Measurements from ENCODE around the gene P2RX3.

- TF ChIP-seq CTCF (IDR thresholded peaks at IDR 0.05) (no peak), POLR2A (IDR thresholded peaks at IDR 0.05) (no peak)
Measured at GRCh38 chr11:57392066-57392762, 54.1 kb downstream of the P2RX3 start.
